Peyer's patch (tissue), 4 donors: ENCODE results near the gene SMIM14. TPM values are rescaled to one million over a fixed set of nuclear protein-coding genes. Genes with fewer than 3 reads are reported as not detected.
"Not testable (repeated sequence)": the region's sequence is repeated elsewhere in the genome, so short reads cannot be mapped to it uniquely, and the experiment has no call there.

Source experiments
- DNase-seq, 3 donors: peaks; one replicate each; pipeline ENCODE4 v3.0.0-alpha.2; 2017 to 2019
- H3K27ac ChIP-seq, 4 donors: fragments of 200-600 bp; sonication (generic); one replicate each; pipeline ENCODE4 v1.5.1; 2016 to 2019
- H3K27me3 ChIP-seq, 2 donors: fragments of 200-600 bp; sonication (generic); one replicate each; pipeline ENCODE4 v1.5.1; 2019
- H3K36me3 ChIP-seq, 3 donors: fragments of 200-600 bp; sonication (generic); one replicate each; pipeline ENCODE4 v1.5.1; 2016 to 2019
- H3K4me1 ChIP-seq, 4 donors: fragments of 200-600 bp; sonication (generic); one replicate each; pipeline ENCODE4 v1.5.1; 2016 to 2019
- H3K4me3 ChIP-seq, 4 donors: fragments of 200-600 bp; sonication (generic); 1 replicate in 3 of 4; 2 replicates in 1 of 4; pipeline ENCODE4 v1.5.1; 2016 to 2019; ENCODE audit warnings: mild to moderate bottlenecking in 1 of 4
- H3K9me3 ChIP-seq, 4 donors: fragments of 200-600 bp; sonication (generic); one replicate each; pipeline ENCODE4 v1.5.1; 2016 to 2019; ENCODE audit warnings: mild to moderate bottlenecking in 1 of 4
- POLR2A ChIP-seq, 2 donors: fragments of 450-650 bp; IDR thresholded peaks; one replicate each; pipeline ENCODE4 v1.5.1; 2017; ENCODE audit warnings: antibody characterized with exemption in 2 of 2, mild to moderate bottlenecking in 2 of 2, moderate library complexity in 2 of 2
- total RNA-seq, 4 donors: library from RNA; depleted of rRNA; stranded (reverse); fragments of >200 nt; gene quantifications; one replicate each; pipeline ENCODE4 v1.1.0, GENCODE V29; 2016
- TF ChIP-seq, protein P1 (sequence below), 6 experiments: fragments of 450-650 bp in 4 of 6; fragments of 200-600 bp in 2 of 6; sonication (generic) in 1 of 6; IDR thresholded peaks; one replicate each; pipeline ENCODE4 v1.5.1; 2017 to 2019; ENCODE audit warnings: antibody characterized with exemption in 6 of 6, mild to moderate bottlenecking in 3 of 6, moderate library complexity in 1 of 6

Gene SMIM14
- total RNA-seq, 4 donors from 2014 or later, result 27.7 to 49.6 (median 39.8) TPM

- Histone ChIP-seq H3K27me3 (no peaks in the 10 kb centered on the region), H3K36me3 (peaks cover 0 to 78% (median 0%) of the 10 kb centered on the region in 3 donors), H3K9me3 (no peaks in the 10 kb centered on the region), H3K27ac (peak overlapping the region in 2 of 4 donors; percentile 48 to 62), H3K4me1 (peaks cover 0 to 5% (median 0%) of the 10 kb centered on the region in 4 donors), H3K4me3 (no peak overlapping the region)
- peak in 2 of 3 donors; percentile 67 to 81 for DNase-seq
- TF ChIP-seq, protein P1, sequence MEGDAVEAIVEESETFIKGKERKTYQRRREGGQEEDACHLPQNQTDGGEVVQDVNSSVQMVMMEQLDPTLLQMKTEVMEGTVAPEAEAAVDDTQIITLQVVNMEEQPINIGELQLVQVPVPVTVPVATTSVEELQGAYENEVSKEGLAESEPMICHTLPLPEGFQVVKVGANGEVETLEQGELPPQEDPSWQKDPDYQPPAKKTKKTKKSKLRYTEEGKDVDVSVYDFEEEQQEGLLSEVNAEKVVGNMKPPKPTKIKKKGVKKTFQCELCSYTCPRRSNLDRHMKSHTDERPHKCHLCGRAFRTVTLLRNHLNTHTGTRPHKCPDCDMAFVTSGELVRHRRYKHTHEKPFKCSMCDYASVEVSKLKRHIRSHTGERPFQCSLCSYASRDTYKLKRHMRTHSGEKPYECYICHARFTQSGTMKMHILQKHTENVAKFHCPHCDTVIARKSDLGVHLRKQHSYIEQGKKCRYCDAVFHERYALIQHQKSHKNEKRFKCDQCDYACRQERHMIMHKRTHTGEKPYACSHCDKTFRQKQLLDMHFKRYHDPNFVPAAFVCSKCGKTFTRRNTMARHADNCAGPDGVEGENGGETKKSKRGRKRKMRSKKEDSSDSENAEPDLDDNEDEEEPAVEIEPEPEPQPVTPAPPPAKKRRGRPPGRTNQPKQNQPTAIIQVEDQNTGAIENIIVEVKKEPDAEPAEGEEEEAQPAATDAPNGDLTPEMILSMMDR (IDR thresholded peaks at IDR 0.05), result peak in 1 of 6 experiments; percentile 4
- TF ChIP-seq POLR2A (IDR thresholded peaks at IDR 0.05), result no peak
Measured at GRCh38 chr4:39514888-39515401, 123.7 kb downstream of the SMIM14 start.

DNA sequence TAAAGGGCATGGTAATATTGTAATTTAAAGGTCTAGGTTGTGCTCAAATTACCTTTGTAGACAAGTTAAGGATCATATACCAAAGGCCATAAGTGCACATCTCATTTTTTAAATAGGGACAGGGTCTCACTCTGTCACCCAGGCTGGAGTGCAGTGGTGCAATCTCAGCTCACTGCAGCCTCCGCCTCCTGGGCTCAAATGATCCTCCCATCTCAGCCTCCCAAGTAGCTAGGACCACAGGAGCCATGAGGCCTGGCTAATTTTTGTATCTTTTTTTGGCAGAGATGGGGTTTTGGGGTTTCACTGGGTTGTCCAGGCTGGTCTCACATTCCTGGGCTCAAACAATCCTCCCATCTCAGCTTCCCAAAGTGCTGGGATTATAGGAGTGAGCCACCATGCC lies 124.4 kb downstream of the SMIM14 start:
- not testable (repeated sequence) for DNase-seq, H3K4me1 ChIP-seq, H3K9me3 ChIP-seq, H3K27me3 ChIP-seq, H3K4me3 ChIP-seq
- Histone ChIP-seq H3K27ac (peak overlapping the region in 2 of 4 donors; percentile 9 to 62), H3K36me3 (peaks cover 0 to 79% (median 0%) of the 10 kb centered on the region in 3 donors)

- DNase-seq, result no peak
- no peak for TF ChIP-seq POLR2A (IDR thresholded peaks at IDR 0.05)
- TF ChIP-seq, protein P1 (IDR thresholded peaks at IDR 0.05), result no peak
- Histone ChIP-seq H3K27ac (no peak overlapping the region), H3K9me3 (no peaks in the 10 kb centered on the region), H3K27me3 (no peaks in the 10 kb centered on the region), H3K4me3 (no peak overlapping the region), H3K4me1 (peaks cover 0 to 5% (median 0%) of the 10 kb centered on the region in 4 donors), H3K36me3 (peaks cover 0 to 87% (median 0%) of the 10 kb centered on the region in 3 donors)
Measured at GRCh38 chr4:39510348-39510929, 128.2 kb downstream of the SMIM14 start.

- no peak for DNase-seq
- Histone ChIP-seq H3K4me3 (no peak overlapping the region), H3K36me3 (peaks cover 3 to 97% (median 5%) of the 10 kb centered on the region in 3 donors), H3K4me1 (no peaks in the 10 kb centered on the region), H3K27ac (peak overlapping the region in 1 of 4 donors; percentile 37), H3K27me3 (no peaks in the 10 kb centered on the region), H3K9me3 (no peaks in the 10 kb centered on the region)
- no peak for TF ChIP-seq POLR2A (IDR thresholded peaks at IDR 0.05)
- TF ChIP-seq, protein P1 (IDR thresholded peaks at IDR 0.05), result no peak
Measured at GRCh38 chr4:39505581-39505980, 133.1 kb downstream of the SMIM14 start.

DNA sequence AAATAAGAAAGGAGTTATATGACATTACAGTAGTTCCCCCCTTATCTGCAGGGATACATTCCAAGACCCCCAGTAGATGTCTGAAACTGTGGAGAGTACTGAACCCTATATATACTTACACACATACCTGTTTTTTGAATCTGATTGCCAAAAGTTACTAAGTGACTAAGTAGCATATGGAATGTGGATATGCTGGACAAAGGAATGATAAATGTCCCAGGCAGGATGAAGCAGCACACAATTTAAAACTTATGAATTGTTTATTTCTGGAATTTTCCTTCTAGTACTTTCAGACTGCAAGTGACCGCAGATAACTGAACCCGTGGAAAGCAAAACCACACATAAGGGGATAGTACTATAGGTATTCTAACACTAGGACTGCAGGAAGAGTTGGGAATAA lies 134.1 kb downstream of the SMIM14 start:
- Histone ChIP-seq H3K9me3 (no peaks in the 10 kb centered on the region), H3K36me3 (peaks cover 3 to 97% (median 5%) of the 10 kb centered on the region in 3 donors), H3K4me3 (no peak overlapping the region), H3K4me1 (no peaks in the 10 kb centered on the region), H3K27me3 (no peaks in the 10 kb centered on the region), H3K27ac (no peak overlapping the region)
- no peak for TF ChIP-seq POLR2A (IDR thresholded peaks at IDR 0.05)
- TF ChIP-seq, protein P1 (IDR thresholded peaks at IDR 0.05), result no peak
- no peak for DNase-seq

DNA sequence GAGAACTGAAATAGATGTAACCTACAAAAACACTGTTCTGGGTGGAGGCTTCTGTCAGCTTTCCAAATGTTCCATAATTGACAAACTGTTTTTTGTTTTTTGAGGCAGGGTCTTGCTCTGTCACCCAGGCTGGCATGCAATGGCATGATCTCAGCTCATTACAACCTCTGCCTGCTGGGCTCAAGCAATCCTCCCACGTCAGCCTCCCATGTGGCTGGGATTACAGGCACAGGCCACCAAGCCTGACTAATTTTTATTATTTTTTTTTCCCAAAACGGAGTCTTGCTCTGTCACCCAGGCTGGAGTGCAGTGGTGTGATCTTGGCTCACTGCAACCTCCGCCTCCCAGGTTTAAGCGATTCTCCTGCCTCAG lies 136.0 kb downstream of the SMIM14 start:
- H3K27me3 ChIP-seq, H3K9me3 ChIP-seq, H3K27ac ChIP-seq, DNase-seq, H3K4me3 ChIP-seq, H3K4me1 ChIP-seq: not testable (repeated sequence)
- H3K36me3 ChIP-seq, result peaks cover 3 to 94% (median 5%) of the 10 kb centered on the region in 3 donors
